K562 (cell line): Measurements from ENCODE around the gene PEX5L. TPM values are rescaled to one million over a fixed set of nuclear protein-coding genes. Genes with fewer than 3 reads are reported as not detected.

Experiments used
- FOSL1 ChIP-seq: fragments of 200-800 bp; sonication (Bioruptor generic); conservative IDR thresholded peaks from 2 replicates; pipeline ENCODE4 v1.6.1; 2016; ENCODE audit warnings: missing genetic modification characterization, missing compliant biosample characterization
- HMBOX1 ChIP-seq: sonication (generic); IDR thresholded peaks from 2 replicates; pipeline ENCODE4 v1.6.1; 2016
- HNRNPH1 ChIP-seq: fragments of 200-400 bp; formaldehyde crosslinking; optimal IDR thresholded peaks from 2 replicates; pipeline ENCODE3; 2017; ENCODE audit warnings: low read depth, mild to moderate bottlenecking, low read length, moderate library complexity
- IRF9 ChIP-seq: fragments of 450-650 bp; IDR thresholded peaks from 2 replicates; pipeline ENCODE4 v1.6.1; 2016; ENCODE audit warnings: missing biosample characterization, missing genetic modification characterization
- KAT7 ChIP-seq: sonication (generic); formaldehyde crosslinking; IDR thresholded peaks from 2 replicates; pipeline ENCODE4 v1.8.0; 2022; ENCODE audit warnings: missing genetic modification reagents, mild to moderate bottlenecking, borderline replicate concordance
- RBBP5 ChIP-seq: fragments of 200-600 bp; sonication (generic); IDR thresholded peaks from 2 replicates; pipeline ENCODE4 v1.6.1; 2012; ENCODE audit warnings: borderline replicate concordance, mild to moderate bottlenecking, low read length, control low read depth, inconsistent platforms; ENCODE audit not compliant: insufficient read depth, poor library complexity, severe bottlenecking
- RFX1 ChIP-seq: fragments of 450-650 bp; IDR thresholded peaks from 2 replicates; pipeline ENCODE4 v1.6.1; 2016; ENCODE audit warnings: mild to moderate bottlenecking, moderate library complexity
- TCF15 ChIP-seq: fragments of 250-450 bp; sonication (Bioruptor Pico); IDR thresholded peaks from 2 replicates; pipeline ENCODE4 v1.8.0; 2022; ENCODE audit warnings: moderate library complexity, mild to moderate bottlenecking, inconsistent platforms
- polyA plus RNA-seq, 8 experiments: library from polyadenylated mRNA; depleted of rRNA in 4 of 8; stranded (reverse) in 5 of 8; unstranded in 3 of 8; fragments of >200 nt; fragmentation: Nextera tagmentation in 2 of 8; fragmentation: Illumina TruSeq in 1 of 8; extraction: Ambion mirVana in 2 of 8; extraction: Trizol in 1 of 8; gene quantifications; 2 replicates each; pipeline versions ENCODE4 v1.2.1 to v1.2.3, GENCODE V29; 2011 to 2014; ENCODE audit warnings: inconsistent platforms in 1 of 8, missing spikeins in 1 of 8
- total RNA-seq, 7 experiments: library from RNA; depleted of rRNA in 6 of 7; stranded (reverse); fragments of >200 nt in 6 of 7; fragmentation: Illumina TruSeq in 2 of 7; extraction: Trizol in 2 of 7; gene quantifications; 2 replicates each; pipeline versions ENCODE4 v1.2.1 to v1.2.3, GENCODE V29; 2011 to 2021; ENCODE audit warnings: low replicate concordance in 1 of 7

PEX5L gene
- total and polyA plus RNA-seq, 9 of the 15 experiments (the other 6 are each of a cell fraction or from before 2014, with no cell fraction given): not detected

- TF ChIP-seq KAT7 (CRISPR knock-in tag) (no peak), HMBOX1 (no peak), TCF15 (CRISPR knock-in tag) (no peak), IRF9 (tag) (no peak), RBBP5 (no peak), FOSL1 (tag) (no peak), HNRNPH1 (no peak), RFX1 (no peak)
Measured at GRCh38 chr3:179860275-179861107, 176.2 kb downstream of the PEX5L start (continued).
